Measurements from ENCODE around the gene MMP11.

MMP11 gene

GRCh38 chr22:23816156-23816976 is 43.7 kb downstream of the MMP11 start:
- Histone ChIP-seq H4K20me1 (no peaks in the 10 kb centered on the region), H3K9ac (peak overlapping the region; percentile 7; the same call in 1 of the 2 replicates), H3K27me3 (no peaks in the 10 kb centered on the region), H3K4me2 (no peak overlapping the region), H3K4me3 (no peak overlapping the region), H3K27ac (peak overlapping the region; percentile 51; the same call in 1 of the 2 replicates), H3K9me3 (no peaks in the 10 kb centered on the region), H3K36me3 (peaks cover 99% of the 10 kb centered on the region), H3K4me1 (peaks cover 55% of the 10 kb centered on the region)
- TF ChIP-seq Cebpa-rat (IDR thresholded peaks at IDR 0.05) = no peak

GRCh38 chr22:23817146-23817545 is 44.5 kb downstream of the MMP11 start:
- H4K20me1 ChIP-seq = no peaks in the 10 kb centered on the region
- no peaks in the 10 kb centered on the region for H3K27me3 ChIP-seq
- H3K4me2 ChIP-seq = peak overlapping the region; percentile 66
- TF ChIP-seq Cebpa-rat (IDR thresholded peaks at IDR 0.05) = no peak
- peaks cover 63% of the 10 kb centered on the region for H3K4me1 ChIP-seq
- H3K36me3 ChIP-seq = peaks cover 99% of the 10 kb centered on the region
- H3K9me3 ChIP-seq = no peaks in the 10 kb centered on the region
- peak overlapping the region; percentile 51; the same call in 1 of the 2 replicates for H3K27ac ChIP-seq
- no peak overlapping the region for H3K9ac ChIP-seq
- no peak overlapping the region for H3K4me3 ChIP-seq

- Histone ChIP-seq H3K27me3 (no peaks in the 10 kb centered on the region), H3K4me2 (peak overlapping the region; percentile 66), H3K36me3 (peaks cover 100% of the 10 kb centered on the region), H3K9me3 (no peaks in the 10 kb centered on the region), H4K20me1 (no peaks in the 10 kb centered on the region), H3K4me1 (peaks cover 72% of the 10 kb centered on the region), H3K9ac (no peak overlapping the region), H3K4me3 (no peak overlapping the region), H3K27ac (peak overlapping the region; percentile 79; the same call in 1 of the 2 replicates)
- TF ChIP-seq Cebpa-rat (IDR thresholded peaks at IDR 0.05) = no peak
Observed at GRCh38 chr22:23818541-23818940, 45.9 kb downstream of the MMP11 start.

- peak overlapping the region; percentile 66 for H3K4me2 ChIP-seq
- H3K9ac ChIP-seq = no peak overlapping the region
- H3K27ac ChIP-seq = peak overlapping the region; percentile 79
- peaks cover 100% of the 10 kb centered on the region for H3K36me3 ChIP-seq
- H3K9me3 ChIP-seq = no peaks in the 10 kb centered on the region
- peaks cover 95% of the 10 kb centered on the region for H3K4me1 ChIP-seq
- no peak overlapping the region for H3K4me3 ChIP-seq
- peaks cover 9% of the 10 kb centered on the region; the same call in 1 of the 2 replicates for H4K20me1 ChIP-seq
- no peaks in the 10 kb centered on the region for H3K27me3 ChIP-seq
- TF ChIP-seq Cebpa-rat (IDR thresholded peaks at IDR 0.05) = no peak
Observed at GRCh38 chr22:23820748-23821211, 48.1 kb downstream of the MMP11 start.

GRCh38 chr22:23822101-23822671 is 49.5 kb downstream of the MMP11 start:
- peaks cover 99% of the 10 kb centered on the region for H3K36me3 ChIP-seq

GRCh38 chr22:23823331-23823791 is 50.7 kb downstream of the MMP11 start:
- Histone ChIP-seq H3K36me3 (peaks cover 99% of the 10 kb centered on the region), H3K27me3 (no peaks in the 10 kb centered on the region), H3K4me3 (no peak overlapping the region), H3K27ac (peak overlapping the region; percentile 86; the same call in 1 of the 2 replicates), H3K9me3 (no peaks in the 10 kb centered on the region), H3K4me1 (peaks cover 94% of the 10 kb centered on the region), H3K4me2 (peak overlapping the region; percentile 69; the same call in 1 of the 2 replicates), H3K9ac (no peak overlapping the region), H4K20me1 (peaks cover 22% of the 10 kb centered on the region)
- TF ChIP-seq Cebpa-rat (IDR thresholded peaks at IDR 0.05) = no peak

More at GRCh38 chr22:23822101-23822671, 49.5 kb downstream of the MMP11 start:
- Histone ChIP-seq H3K4me2 (0 out of 2 replicates have a peak overlapping the region, but pooled peaks have one; percentile 2), H3K4me3 (no peak overlapping the region), H4K20me1 (peaks cover 21% of the 10 kb centered on the region), H3K27ac (peak overlapping the region; percentile 79), H3K9me3 (no peaks in the 10 kb centered on the region), H3K9ac (0 out of 2 replicates have a peak overlapping the region, but pooled peaks have one; percentile 15), H3K27me3 (no peaks in the 10 kb centered on the region), H3K4me1 (peaks cover 96% of the 10 kb centered on the region)
- TF ChIP-seq Cebpa-rat (IDR thresholded peaks at IDR 0.05) = no peak

GRCh38 chr22:23824476-23825245 is 52.0 kb downstream of the MMP11 start:
- Histone ChIP-seq H4K20me1 (peaks cover 35% of the 10 kb centered on the region), H3K36me3 (peaks cover 99% of the 10 kb centered on the region), H3K4me3 (no peak overlapping the region), H3K27ac (peak overlapping the region; percentile 86), H3K27me3 (no peaks in the 10 kb centered on the region), H3K4me2 (peak overlapping the region; percentile 69), H3K9ac (peak overlapping the region; percentile 59), H3K4me1 (peaks cover 94% of the 10 kb centered on the region), H3K9me3 (no peaks in the 10 kb centered on the region)
- no peak for TF ChIP-seq Cebpa-rat (IDR thresholded peaks at IDR 0.05)

GRCh38 chr22:23825246-23825905 is 52.7 kb downstream of the MMP11 start:
- Histone ChIP-seq H3K9me3 (no peaks in the 10 kb centered on the region), H3K27me3 (no peaks in the 10 kb centered on the region), H3K9ac (peak overlapping the region; percentile 59), H3K4me1 (peaks cover 87% of the 10 kb centered on the region), H3K4me2 (peak overlapping the region; percentile 69), H4K20me1 (peaks cover 38% of the 10 kb centered on the region), H3K36me3 (peaks cover 99% of the 10 kb centered on the region), H3K4me3 (no peak overlapping the region), H3K27ac (peak overlapping the region; percentile 86)
- TF ChIP-seq Cebpa-rat (IDR thresholded peaks at IDR 0.05) = no peak
